Measurements from ENCODE around the gene CRISP1. TPM values are rescaled to one million over a fixed set of nuclear protein-coding genes. Genes with fewer than 3 reads are reported as not detected.
"Not testable (repeated sequence)": the region's sequence is repeated elsewhere in the genome, so short reads cannot be mapped to it uniquely, and the experiment has no call there.

Gene CRISP1
- polyA plus RNA-seq, 4 donors: 0.16 TPM; not detected in 3

GRCh38 chr6:49902856-49903255 lies 36.5 kb upstream of the CRISP1 start:
- Histone ChIP-seq H3K4me3 (ENCODE audit: low read depth in 1 of 3, low read length in 3 of 3) (no peak overlapping the region), H3K9me3 (ENCODE audit: control insufficient read depth in 2 of 2, insufficient read depth in 1 of 2, low read depth in 1 of 2, low read length in 1 of 2) (no peaks in the 10 kb centered on the region), H3K27me3 (ENCODE audit: control insufficient read depth in 3 of 3, insufficient read depth in 3 of 3, low read length in 3 of 3) (no peaks in the 10 kb centered on the region), H3K36me3 (ENCODE audit: control insufficient read depth in 3 of 3, insufficient read depth in 2 of 3, low read depth in 1 of 3, low read length in 3 of 3) (no peaks in the 10 kb centered on the region), H3K4me1 (ENCODE audit: control insufficient read depth in 3 of 3, insufficient read depth in 2 of 3, low read depth in 1 of 3, low read length in 2 of 3) (peaks cover 0 to 21% (median 0%) of the 10 kb centered on the region in 3 donors), H3K27ac (ENCODE audit: low read depth in 1 of 3, low read length in 2 of 3) (peak overlapping the region in 1 of 3 donors; percentile 51)
- peak in 1 of 2 donors; percentile 51 for DNase-seq
- no peak for FAIRE-seq
- WGBS, 3 donors: 9 to 58% (median 35%) methylated on average over 2 of the region's 2 CpGs

DNA sequence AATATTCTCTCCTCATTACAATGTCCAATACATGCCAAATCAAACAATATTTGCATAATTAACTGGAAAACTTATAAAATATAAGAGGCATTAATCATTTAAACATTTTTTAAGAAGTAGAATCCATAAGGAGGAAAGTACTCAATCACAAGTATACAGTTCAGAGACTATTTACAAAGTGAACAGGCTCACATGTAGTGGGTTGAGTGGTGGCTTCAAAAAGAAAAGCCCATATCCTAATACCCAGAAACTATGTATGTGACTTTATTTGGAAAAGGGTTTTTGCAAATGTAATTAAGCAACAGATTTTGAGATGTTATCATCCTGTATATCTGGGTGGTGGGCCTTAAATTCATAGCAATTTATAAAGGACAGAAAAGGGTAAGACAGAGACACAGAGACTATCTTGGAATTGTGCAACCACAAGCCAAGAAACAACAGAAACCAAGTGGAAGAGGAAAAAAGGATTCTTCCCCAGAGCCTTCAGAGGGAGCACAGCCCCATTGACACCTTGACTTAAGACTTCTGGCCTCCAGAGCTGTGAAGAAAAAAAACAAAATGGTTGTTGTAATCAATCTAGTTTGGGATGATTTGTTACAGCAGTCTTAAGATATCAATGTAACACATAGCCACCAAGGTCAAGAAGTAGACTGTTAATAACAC lies 32.7 kb upstream of the CRISP1 start:
- Histone ChIP-seq H3K27ac (ENCODE audit: low read depth in 1 of 3, low read length in 2 of 3) (no peak overlapping the region), H3K27me3 (ENCODE audit: control insufficient read depth in 3 of 3, insufficient read depth in 3 of 3, low read length in 3 of 3) (no peaks in the 10 kb centered on the region), H3K4me1 (ENCODE audit: control insufficient read depth in 3 of 3, insufficient read depth in 2 of 3, low read depth in 1 of 3, low read length in 2 of 3) (peaks cover 0 to 9% (median 0%) of the 10 kb centered on the region in 3 donors), H3K9me3 (ENCODE audit: control insufficient read depth in 2 of 2, insufficient read depth in 1 of 2, low read depth in 1 of 2, low read length in 1 of 2) (peaks cover 0 to 5% of the 10 kb centered on the region in 2 donors), H3K36me3 (ENCODE audit: control insufficient read depth in 3 of 3, insufficient read depth in 2 of 3, low read depth in 1 of 3, low read length in 3 of 3) (no peaks in the 10 kb centered on the region), H3K4me3 (ENCODE audit: low read depth in 1 of 3, low read length in 3 of 3) (no peak overlapping the region)
- FAIRE-seq: no peak
- no peak for DNase-seq

GRCh38 chr6:49895553-49895952 lies 29.2 kb upstream of the CRISP1 start:
- H3K27me3 ChIP-seq (ENCODE audit: control insufficient read depth in 3 of 3, insufficient read depth in 3 of 3, low read length in 3 of 3); H3K36me3 ChIP-seq (ENCODE audit: control insufficient read depth in 3 of 3, insufficient read depth in 2 of 3, low read depth in 1 of 3, low read length in 3 of 3); DNase-seq; H3K4me3 ChIP-seq (ENCODE audit: low read depth in 1 of 3, low read length in 3 of 3); H3K4me1 ChIP-seq (ENCODE audit: control insufficient read depth in 3 of 3, insufficient read depth in 2 of 3, low read depth in 1 of 3, low read length in 2 of 3); FAIRE-seq; H3K27ac ChIP-seq (ENCODE audit: low read depth in 1 of 3, low read length in 2 of 3): not testable (repeated sequence)
- H3K9me3 ChIP-seq (ENCODE audit: control insufficient read depth in 2 of 2, insufficient read depth in 1 of 2, low read depth in 1 of 2, low read length in 1 of 2): peaks cover 0 to 10% of the 10 kb centered on the region in 2 donors

DNA sequence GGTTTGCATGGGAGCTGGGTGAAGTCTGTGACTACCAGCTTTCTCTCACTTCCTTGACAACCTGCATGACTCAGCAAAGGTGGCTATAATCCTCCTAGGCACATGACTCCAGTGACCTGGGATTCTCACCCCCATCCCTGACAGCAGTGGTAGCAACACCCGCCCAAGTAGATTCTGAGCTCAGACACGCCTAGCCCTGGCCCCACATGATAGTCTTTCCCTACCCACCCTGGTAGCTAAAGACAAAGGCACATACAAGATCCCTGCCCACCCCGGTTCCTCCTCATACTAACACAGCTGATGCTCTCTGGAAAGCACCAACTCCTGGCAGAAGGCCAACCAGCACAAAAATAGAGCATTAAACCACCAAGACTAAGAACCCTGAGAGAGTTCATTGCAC lies 25.9 kb upstream of the CRISP1 start:
- Histone ChIP-seq H3K4me1 (ENCODE audit: control insufficient read depth in 3 of 3, insufficient read depth in 2 of 3, low read depth in 1 of 3, low read length in 2 of 3) (peaks cover 0 to 15% (median 0%) of the 10 kb centered on the region in 3 donors), H3K36me3 (ENCODE audit: control insufficient read depth in 3 of 3, insufficient read depth in 2 of 3, low read depth in 1 of 3, low read length in 3 of 3) (no peaks in the 10 kb centered on the region), H3K27me3 (ENCODE audit: control insufficient read depth in 3 of 3, insufficient read depth in 3 of 3, low read length in 3 of 3) (no peaks in the 10 kb centered on the region), H3K27ac (ENCODE audit: low read depth in 1 of 3, low read length in 2 of 3) (no peak overlapping the region), H3K4me3 (ENCODE audit: low read depth in 1 of 3, low read length in 3 of 3) (no peak overlapping the region), H3K9me3 (ENCODE audit: control insufficient read depth in 2 of 2, insufficient read depth in 1 of 2, low read depth in 1 of 2, low read length in 1 of 2) (peaks cover 0 to 32% of the 10 kb centered on the region in 2 donors)
- 72 to 78% (median 76%) methylated on average over 3 of the region's 3 CpGs for WGBS, 3 donors
- peak in 1 of 2 donors; percentile 57 for DNase-seq
- no peak for FAIRE-seq

GRCh38 chr6:49890988-49891387 lies 24.7 kb upstream of the CRISP1 start:
- Histone ChIP-seq H3K9me3 (ENCODE audit: control insufficient read depth in 2 of 2, insufficient read depth in 1 of 2, low read depth in 1 of 2, low read length in 1 of 2) (peaks cover 0 to 35% of the 10 kb centered on the region in 2 donors), H3K27me3 (ENCODE audit: control insufficient read depth in 3 of 3, insufficient read depth in 3 of 3, low read length in 3 of 3) (no peaks in the 10 kb centered on the region), H3K4me3 (ENCODE audit: low read depth in 1 of 3, low read length in 3 of 3) (no peak overlapping the region), H3K36me3 (ENCODE audit: control insufficient read depth in 3 of 3, insufficient read depth in 2 of 3, low read depth in 1 of 3, low read length in 3 of 3) (no peaks in the 10 kb centered on the region), H3K4me1 (ENCODE audit: control insufficient read depth in 3 of 3, insufficient read depth in 2 of 3, low read depth in 1 of 3, low read length in 2 of 3) (peaks cover 0 to 15% (median 0%) of the 10 kb centered on the region in 3 donors), H3K27ac (ENCODE audit: low read depth in 1 of 3, low read length in 2 of 3) (no peak overlapping the region)
- DNase-seq (peak in 1 of 2 donors; percentile 47), FAIRE-seq (no peak)
- 21 to 47% (median 35%) methylated on average over 7 of the region's 7 CpGs for WGBS, 3 donors

DNA sequence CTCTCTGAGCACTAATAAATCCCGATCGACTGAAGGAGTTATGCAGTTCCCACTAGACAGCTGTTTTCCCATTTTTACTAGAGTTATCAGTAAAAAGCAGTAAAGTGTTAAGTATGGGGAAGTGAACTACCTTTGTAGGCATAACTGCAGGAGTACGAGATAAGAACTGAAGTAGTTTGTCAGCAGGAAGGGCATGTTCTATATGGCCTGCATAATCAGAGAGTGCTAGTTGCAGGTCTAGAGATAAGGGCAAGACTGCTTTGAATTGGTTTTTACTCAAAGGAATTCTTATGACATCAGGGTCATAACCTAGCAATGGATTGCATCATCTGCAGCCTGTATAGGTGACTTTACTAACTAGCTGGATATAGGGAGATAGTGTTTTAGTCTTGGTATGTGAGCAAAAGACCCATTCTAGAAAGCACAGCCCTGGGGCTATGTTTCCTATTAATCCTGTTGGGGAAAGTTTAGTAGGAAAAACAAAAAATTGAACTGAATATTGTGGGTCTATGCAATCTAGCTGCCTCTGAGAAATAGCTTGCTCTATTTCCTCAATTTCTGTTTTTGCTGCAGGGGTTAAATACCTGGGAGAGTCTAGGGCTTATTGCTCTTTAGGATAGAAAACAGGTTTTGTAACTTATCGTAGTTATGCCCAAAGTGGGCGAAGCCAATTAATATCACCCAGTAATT lies 22.6 kb upstream of the CRISP1 start:
- no peaks in the 10 kb centered on the region for H3K27me3 ChIP-seq (ENCODE audit: control insufficient read depth in 3 of 3, insufficient read depth in 3 of 3, low read length in 3 of 3)
- peaks cover 0 to 34% of the 10 kb centered on the region in 2 donors for H3K9me3 ChIP-seq (ENCODE audit: control insufficient read depth in 2 of 2, insufficient read depth in 1 of 2, low read depth in 1 of 2, low read length in 1 of 2)
- no peak for FAIRE-seq
- H3K4me3 ChIP-seq (ENCODE audit: low read depth in 1 of 3, low read length in 3 of 3): no peak overlapping the region
- peaks cover 0 to 15% (median 0%) of the 10 kb centered on the region in 3 donors for H3K4me1 ChIP-seq (ENCODE audit: control insufficient read depth in 3 of 3, insufficient read depth in 2 of 3, low read depth in 1 of 3, low read length in 2 of 3)
- WGBS, 3 donors: 11 to 51% (median 22%) methylated on average over 5 of the region's 5 CpGs
- H3K27ac ChIP-seq (ENCODE audit: low read depth in 1 of 3, low read length in 2 of 3): peak overlapping the region in 1 of 3 donors; percentile 69
- H3K36me3 ChIP-seq (ENCODE audit: control insufficient read depth in 3 of 3, insufficient read depth in 2 of 3, low read depth in 1 of 3, low read length in 3 of 3): no peaks in the 10 kb centered on the region
- DNase-seq: peak; percentile 42 to 72

GRCh38 chr6:49868951-49869529 lies 2.7 kb upstream of the CRISP1 start:
- 40 to 43% (median 41%) methylated on average over 2 of the region's 2 CpGs for WGBS, 3 donors
- Histone ChIP-seq H3K4me3 (ENCODE audit: low read depth in 1 of 3, low read length in 3 of 3) (no peak overlapping the region), H3K9me3 (ENCODE audit: control insufficient read depth in 2 of 2, insufficient read depth in 1 of 2, low read depth in 1 of 2, low read length in 1 of 2) (peaks cover 0 to 3% of the 10 kb centered on the region in 2 donors), H3K4me1 (ENCODE audit: control insufficient read depth in 3 of 3, insufficient read depth in 2 of 3, low read depth in 1 of 3, low read length in 2 of 3) (no peaks in the 10 kb centered on the region), H3K27ac (ENCODE audit: low read depth in 1 of 3, low read length in 2 of 3) (no peak overlapping the region), H3K36me3 (ENCODE audit: control insufficient read depth in 3 of 3, insufficient read depth in 2 of 3, low read depth in 1 of 3, low read length in 3 of 3) (no peaks in the 10 kb centered on the region), H3K27me3 (ENCODE audit: control insufficient read depth in 3 of 3, insufficient read depth in 3 of 3, low read length in 3 of 3) (no peaks in the 10 kb centered on the region)
- no peak for DNase-seq
- no peak for FAIRE-seq

DNA sequence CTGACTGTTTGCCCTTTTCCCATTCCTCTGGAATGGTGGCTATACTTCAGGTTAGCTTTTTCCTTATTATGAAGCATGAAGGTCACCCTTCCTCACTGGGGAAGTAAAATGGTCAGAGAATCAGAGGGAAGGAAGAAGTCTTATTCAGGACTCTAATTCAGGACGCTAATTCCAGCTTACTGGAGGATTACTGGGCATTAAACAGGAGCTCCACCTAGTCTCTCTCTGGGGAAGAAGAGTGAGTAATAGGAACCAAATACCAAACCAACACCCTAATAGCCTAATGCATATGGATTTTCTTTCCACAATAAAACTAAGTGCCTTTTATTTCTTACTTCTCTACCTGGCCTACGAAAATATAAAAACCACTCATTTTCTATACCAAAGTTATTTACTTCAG lies 10.1 kb downstream of the CRISP1 start:
- H3K27me3 ChIP-seq (ENCODE audit: control insufficient read depth in 3 of 3, insufficient read depth in 3 of 3, low read length in 3 of 3): no peaks in the 10 kb centered on the region
- no peak overlapping the region for H3K4me3 ChIP-seq (ENCODE audit: low read depth in 1 of 3, low read length in 3 of 3)
- FAIRE-seq: no peak
- no peak for DNase-seq
- no peak overlapping the region for H3K27ac ChIP-seq (ENCODE audit: low read depth in 1 of 3, low read length in 2 of 3)
- no peaks in the 10 kb centered on the region for H3K36me3 ChIP-seq (ENCODE audit: control insufficient read depth in 3 of 3, insufficient read depth in 2 of 3, low read depth in 1 of 3, low read length in 3 of 3)
- 75 to 80% (median 77%) methylated on average over 2 of the region's 2 CpGs for WGBS, 3 donors
- peaks cover 0 to 5% (median 0%) of the 10 kb centered on the region in 3 donors for H3K4me1 ChIP-seq (ENCODE audit: control insufficient read depth in 3 of 3, insufficient read depth in 2 of 3, low read depth in 1 of 3, low read length in 2 of 3)
- H3K9me3 ChIP-seq (ENCODE audit: control insufficient read depth in 2 of 2, insufficient read depth in 1 of 2, low read depth in 1 of 2, low read length in 1 of 2): no peaks in the 10 kb centered on the region

Data from small intestine (tissue), 7 donors.